ENCODE measurements around the gene PAXX.

Gene PAXX

DNA sequence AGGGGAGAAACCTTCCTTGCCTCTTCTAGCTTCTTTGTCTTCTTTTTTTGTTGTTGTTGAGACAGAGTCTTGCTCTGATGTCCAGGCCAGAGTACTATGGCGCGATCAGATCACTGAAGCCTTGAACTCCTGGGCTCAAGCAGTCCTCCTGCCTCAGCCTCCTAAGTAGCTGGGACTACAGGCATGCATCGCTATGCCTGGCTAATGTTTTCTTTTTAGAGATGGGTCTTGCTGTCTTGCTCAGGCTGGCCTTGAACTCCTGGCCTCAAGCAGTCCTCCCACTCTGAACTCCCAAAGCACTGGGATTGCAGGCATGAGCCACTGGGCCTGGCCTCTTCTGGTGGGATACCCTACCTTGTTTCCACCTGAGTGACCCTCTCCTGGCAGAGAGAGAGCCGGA, 3.4 kb upstream of the PAXX start:
- Histone ChIP-seq H3K9ac (ENCODE audit: low read length) (no peak overlapping the region), H3K27ac (ENCODE audit: low read depth, low read length) (no peak overlapping the region), H3K27me3 (ENCODE audit: control insufficient read depth, insufficient read depth, low read length) (peaks cover 19% of the 10 kb centered on the region; the same call in 1 of the 2 replicates)

DNA sequence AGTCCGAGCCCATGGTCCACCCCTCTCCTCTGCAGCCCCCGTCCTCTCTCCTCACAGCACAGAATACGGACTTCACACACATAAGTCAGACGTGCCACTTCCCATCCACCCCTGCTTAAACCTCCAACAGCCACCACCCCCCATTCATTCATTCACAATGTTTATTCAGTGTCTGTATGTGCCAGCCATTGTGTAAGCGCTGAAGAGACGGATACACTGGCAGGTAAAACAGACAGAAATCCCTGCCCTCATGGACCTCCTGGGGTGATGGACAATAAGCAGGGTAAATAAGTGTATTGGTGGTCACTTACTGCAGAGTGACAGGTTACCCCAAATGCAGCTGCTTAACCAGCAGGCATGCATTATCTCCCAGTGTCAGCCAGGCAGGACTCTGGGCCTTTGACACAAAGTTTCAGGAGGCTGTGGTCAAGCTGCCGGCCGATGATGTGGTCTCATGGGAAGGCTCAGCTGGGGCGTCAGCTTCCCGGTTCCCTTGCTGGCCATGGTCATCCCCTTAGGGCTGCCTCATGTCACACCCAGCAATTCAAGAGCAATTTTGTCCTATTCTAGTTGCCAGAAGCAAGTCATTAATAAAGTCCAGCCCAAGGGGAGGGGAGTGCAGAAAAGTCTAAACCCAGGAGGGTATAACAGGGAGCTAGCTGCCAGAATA, 1.8 kb upstream of the PAXX start:
- Histone ChIP-seq H3K4me1 (ENCODE audit: control insufficient read depth, insufficient read depth, low read length) (peaks cover 4% of the 10 kb centered on the region; the same call in 1 of the 2 replicates), H3K9ac (ENCODE audit: low read length) (no peak overlapping the region), H3K9me3 (ENCODE audit: control insufficient read depth, insufficient read depth, low read depth, low read length) (peaks cover 11% of the 10 kb centered on the region), H3K27me3 (ENCODE audit: control insufficient read depth, insufficient read depth, low read length) (peaks cover 18% of the 10 kb centered on the region), H3K27ac (ENCODE audit: low read depth, low read length) (no peak overlapping the region), H3K4me3 (ENCODE audit: low read depth, low read length) (no peak overlapping the region), H3K36me3 (ENCODE audit: control insufficient read depth, insufficient read depth, low read length) (no peaks in the 10 kb centered on the region)

More for the DNA sequence above, 3.4 kb upstream of the PAXX start:
- Histone ChIP-seq H3K4me3 (ENCODE audit: low read depth, low read length) (no peak overlapping the region), H3K9me3 (ENCODE audit: control insufficient read depth, insufficient read depth, low read depth, low read length) (peaks cover 11% of the 10 kb centered on the region), H3K4me1 (ENCODE audit: control insufficient read depth, insufficient read depth, low read length) (peaks cover 8% of the 10 kb centered on the region), H3K36me3 (ENCODE audit: control insufficient read depth, insufficient read depth, low read length) (no peaks in the 10 kb centered on the region)

DNA sequence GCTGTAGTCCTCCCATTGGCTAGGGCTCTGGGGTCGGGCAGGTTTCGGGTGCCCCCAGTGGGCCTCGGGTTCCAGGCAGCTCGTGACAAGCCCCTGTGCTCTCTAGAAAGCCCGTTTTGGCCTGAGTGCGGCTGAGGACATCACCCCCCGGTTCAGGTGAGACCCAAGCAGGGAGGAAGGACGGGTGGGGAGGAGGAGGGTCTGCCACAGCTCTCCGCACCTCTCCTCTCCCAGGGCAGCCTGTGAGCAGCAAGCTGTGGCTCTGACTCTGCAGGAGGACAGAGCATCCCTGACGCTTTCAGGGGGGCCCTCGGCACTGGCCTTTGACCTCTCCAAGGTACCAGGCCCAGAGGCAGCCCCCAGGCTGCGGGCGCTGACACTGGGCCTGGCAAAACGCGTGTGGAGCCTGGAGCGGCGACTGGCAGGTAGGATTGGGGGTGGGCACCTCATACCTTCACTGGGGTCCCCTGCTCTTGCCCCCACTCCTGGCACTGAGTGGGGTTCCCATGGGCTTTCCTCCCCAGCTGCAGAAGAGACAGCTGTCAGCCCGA, 672 bp downstream of the PAXX start:
- H3K27me3 ChIP-seq (ENCODE audit: control insufficient read depth, insufficient read depth, low read length): peaks cover 23% of the 10 kb centered on the region
- H3K4me1 ChIP-seq (ENCODE audit: control insufficient read depth, insufficient read depth, low read length): peaks cover 20% of the 10 kb centered on the region
- peaks cover 11% of the 10 kb centered on the region for H3K9me3 ChIP-seq (ENCODE audit: control insufficient read depth, insufficient read depth, low read depth, low read length)
- H3K36me3 ChIP-seq (ENCODE audit: control insufficient read depth, insufficient read depth, low read length): no peaks in the 10 kb centered on the region
- no peak overlapping the region for H3K27ac ChIP-seq (ENCODE audit: low read depth, low read length)
- H3K4me3 ChIP-seq (ENCODE audit: low read depth, low read length): peak overlapping the region; percentile 74
- peak overlapping the region; percentile 56 for H3K9ac ChIP-seq (ENCODE audit: low read length)

DNA sequence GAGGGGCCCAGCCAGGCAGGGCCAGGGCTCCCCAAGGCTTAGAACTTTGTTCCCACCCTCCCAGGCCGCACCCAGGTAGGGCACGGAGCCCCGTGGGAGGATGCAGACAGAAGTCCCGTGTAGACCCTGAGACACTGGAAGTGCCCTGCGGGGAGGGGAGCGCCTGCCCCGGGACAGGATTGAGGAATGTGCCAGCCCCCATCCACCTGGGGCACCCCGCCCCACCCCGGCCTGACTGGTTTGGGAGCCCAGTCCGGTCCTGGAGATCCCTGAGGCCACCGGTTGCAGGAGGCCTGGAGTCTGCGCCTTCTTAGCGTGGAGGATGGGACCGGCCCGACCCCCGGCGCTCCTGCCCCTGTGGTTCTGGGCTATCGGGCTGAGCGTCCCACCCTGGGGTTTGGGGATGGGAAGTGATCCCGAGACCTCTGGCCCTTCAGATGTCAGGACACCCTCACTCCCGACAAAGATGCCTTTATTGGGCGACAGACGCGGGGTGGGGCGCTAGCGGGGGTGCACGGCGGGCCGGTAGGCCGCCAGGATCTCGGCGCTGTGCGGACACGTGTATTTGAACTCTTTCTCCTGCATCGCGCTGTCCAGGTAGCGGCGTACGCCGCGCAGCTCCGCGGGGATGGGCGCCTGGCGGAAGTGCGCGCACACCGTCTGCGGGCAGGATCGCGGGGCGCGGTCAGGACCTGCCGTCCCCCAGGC, 2.1 kb downstream of the PAXX start:
- Histone ChIP-seq H3K4me1 (ENCODE audit: control insufficient read depth, insufficient read depth, low read length) (peaks cover 20% of the 10 kb centered on the region), H3K36me3 (ENCODE audit: control insufficient read depth, insufficient read depth, low read length) (no peaks in the 10 kb centered on the region), H3K9ac (ENCODE audit: low read length) (no peak overlapping the region), H3K27ac (ENCODE audit: low read depth, low read length) (no peak overlapping the region), H3K4me3 (ENCODE audit: low read depth, low read length) (peak overlapping the region; percentile 45), H3K27me3 (ENCODE audit: control insufficient read depth, insufficient read depth, low read length) (peaks cover 23% of the 10 kb centered on the region), H3K9me3 (ENCODE audit: control insufficient read depth, insufficient read depth, low read depth, low read length) (peaks cover 11% of the 10 kb centered on the region)

DNA sequence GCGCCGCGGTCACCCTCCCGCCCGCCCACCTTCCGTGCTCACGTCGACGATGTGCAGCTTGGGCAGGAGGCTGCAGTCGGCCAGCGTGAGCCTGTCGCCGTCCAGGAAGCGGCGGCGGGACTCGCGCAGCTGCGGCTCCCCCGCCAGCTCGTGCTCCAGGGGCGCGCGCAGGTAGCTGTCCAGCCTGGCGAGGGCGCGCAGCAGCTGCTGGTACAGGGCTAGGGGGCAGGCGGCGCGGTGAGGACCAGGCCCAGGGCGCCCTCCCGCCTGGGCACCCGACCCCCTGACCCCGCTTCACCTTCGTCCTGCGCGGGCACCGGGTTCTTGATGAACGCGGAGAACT, 2.6 kb downstream of the PAXX start:
- H3K36me3 ChIP-seq (ENCODE audit: control insufficient read depth, insufficient read depth, low read length): no peaks in the 10 kb centered on the region
- peak overlapping the region; percentile 45 for H3K4me3 ChIP-seq (ENCODE audit: low read depth, low read length)
- peaks cover 23% of the 10 kb centered on the region for H3K27me3 ChIP-seq (ENCODE audit: control insufficient read depth, insufficient read depth, low read length)
- no peak overlapping the region for H3K27ac ChIP-seq (ENCODE audit: low read depth, low read length)
- H3K4me1 ChIP-seq (ENCODE audit: control insufficient read depth, insufficient read depth, low read length): peaks cover 20% of the 10 kb centered on the region
- H3K9ac ChIP-seq (ENCODE audit: low read length): no peak overlapping the region
- H3K9me3 ChIP-seq (ENCODE audit: control insufficient read depth, insufficient read depth, low read depth, low read length): peaks cover 11% of the 10 kb centered on the region

DNA sequence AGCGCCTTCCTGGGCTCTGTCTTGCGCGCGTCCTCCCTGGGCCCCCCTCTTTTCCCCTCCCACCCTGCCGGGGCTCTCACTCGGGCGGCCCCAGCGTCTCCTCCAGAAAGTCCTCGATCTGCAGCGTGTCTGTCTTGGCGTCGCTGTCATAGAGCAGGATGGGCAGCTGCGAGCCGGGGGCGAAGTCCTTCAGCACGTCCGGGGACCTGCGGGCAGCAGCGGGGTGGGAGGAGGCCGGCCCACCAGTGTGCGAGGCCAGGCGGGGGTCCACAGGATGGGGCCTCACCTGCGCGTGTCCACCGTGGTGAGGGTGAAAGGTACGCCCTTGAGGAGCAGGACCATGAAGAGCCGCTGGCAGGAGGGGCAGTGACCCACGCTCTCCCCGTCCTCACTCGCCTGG, 3.1 kb downstream of the PAXX start:
- Histone ChIP-seq H3K9ac (ENCODE audit: low read length) (no peak overlapping the region), H3K27ac (ENCODE audit: low read depth, low read length) (no peak overlapping the region), H3K9me3 (ENCODE audit: control insufficient read depth, insufficient read depth, low read depth, low read length) (peaks cover 9% of the 10 kb centered on the region), H3K27me3 (ENCODE audit: control insufficient read depth, insufficient read depth, low read length) (peaks cover 23% of the 10 kb centered on the region), H3K4me1 (ENCODE audit: control insufficient read depth, insufficient read depth, low read length) (peaks cover 20% of the 10 kb centered on the region), H3K4me3 (ENCODE audit: low read depth, low read length) (peak overlapping the region; percentile 45; the same call in 1 of the 2 replicates), H3K36me3 (ENCODE audit: control insufficient read depth, insufficient read depth, low read length) (no peaks in the 10 kb centered on the region)

DNA sequence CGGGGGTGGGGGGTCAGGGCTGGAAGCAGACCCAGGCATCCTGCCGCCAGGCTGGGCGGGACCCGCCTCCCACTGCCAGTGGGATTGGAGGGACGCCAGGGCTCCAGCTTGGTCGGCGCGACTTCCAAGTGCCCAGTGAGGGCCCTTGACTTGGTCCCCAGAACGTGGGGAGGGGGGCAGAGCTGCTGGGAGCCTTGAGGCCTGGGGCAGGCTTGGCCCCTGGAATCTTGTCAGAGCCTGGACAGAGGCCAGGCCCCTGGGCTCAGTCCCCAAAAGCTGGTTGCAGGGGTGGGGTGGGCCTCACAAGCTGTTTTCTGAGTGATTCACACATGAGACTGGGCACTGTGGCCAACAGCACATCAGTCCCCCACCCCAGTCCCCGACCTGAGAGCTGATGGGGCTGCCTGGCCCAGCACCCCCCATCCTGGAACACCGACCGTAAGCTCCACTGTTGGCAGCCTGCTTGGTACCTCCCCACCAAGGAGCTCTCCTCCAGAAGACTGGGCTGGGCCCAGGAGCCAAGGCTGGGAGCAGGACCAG, 3.6 kb downstream of the PAXX start:
- peaks cover 20% of the 10 kb centered on the region for H3K4me1 ChIP-seq (ENCODE audit: control insufficient read depth, insufficient read depth, low read length)
- H3K4me3 ChIP-seq (ENCODE audit: low read depth, low read length): no peak overlapping the region; the same call in 1 of the 2 replicates

DNA sequence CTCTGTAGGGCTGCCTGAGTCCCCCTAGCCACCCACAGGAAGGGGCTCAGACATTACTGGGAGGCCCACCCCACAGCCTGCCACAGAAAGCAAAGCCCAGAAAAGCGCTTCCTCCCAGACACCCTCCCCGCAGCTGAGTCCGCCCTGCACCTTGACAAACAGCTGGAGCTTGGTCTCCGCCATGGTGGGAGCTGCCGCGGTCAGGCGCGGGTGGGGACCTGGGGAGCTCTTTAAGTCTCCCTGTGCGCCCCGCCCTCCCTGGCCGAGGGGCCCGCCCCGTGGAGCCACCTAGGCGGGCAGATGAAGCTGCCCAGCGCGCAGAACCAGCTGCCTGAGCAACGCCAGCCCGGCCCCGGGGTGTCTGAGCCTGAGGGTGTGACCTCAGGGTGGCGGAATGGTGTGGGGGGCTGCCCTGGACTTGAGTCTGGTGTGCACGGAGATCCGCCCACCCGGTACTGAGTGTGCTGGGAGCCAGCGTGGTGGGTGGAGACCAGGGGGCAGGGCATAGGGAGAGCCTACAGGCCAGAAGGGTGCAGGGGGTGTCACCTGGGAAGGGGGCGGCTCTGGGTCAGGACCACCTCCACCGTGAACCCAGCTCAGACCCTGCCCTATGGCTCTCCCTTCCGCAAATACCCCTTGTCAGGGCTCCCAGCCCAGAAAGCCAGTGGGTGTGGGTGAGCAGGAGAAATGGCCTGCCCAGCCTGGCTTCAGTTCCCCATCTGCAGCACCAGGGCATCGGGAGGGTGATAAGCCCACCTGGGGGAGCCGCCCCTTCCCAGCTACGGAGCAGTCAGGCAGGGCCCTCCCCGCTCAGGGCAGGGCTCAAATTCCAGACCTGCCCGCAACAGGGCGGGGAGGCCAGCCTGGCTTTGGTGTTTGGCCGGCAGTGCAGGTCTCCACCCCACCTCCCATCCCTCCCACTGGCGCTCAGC, 4.4 kb downstream of the PAXX start, which contains the start of gene CLIC3:
Gene CLIC3 (minus strand): TSS at position 208 of the 932 bp plus-strand sequence. CDS start 25 bp downstream, at position 183.
- H3K4me1 ChIP-seq (ENCODE audit: control insufficient read depth, insufficient read depth, low read length): peaks cover 20% of the 10 kb centered on the region

More for the DNA sequence above, 3.6 kb downstream of the PAXX start:
- Histone ChIP-seq H3K9me3 (ENCODE audit: control insufficient read depth, insufficient read depth, low read depth, low read length) (peaks cover 4% of the 10 kb centered on the region), H3K36me3 (ENCODE audit: control insufficient read depth, insufficient read depth, low read length) (no peaks in the 10 kb centered on the region), H3K27ac (ENCODE audit: low read depth, low read length) (no peak overlapping the region), H3K9ac (ENCODE audit: low read length) (no peak overlapping the region), H3K27me3 (ENCODE audit: control insufficient read depth, insufficient read depth, low read length) (peaks cover 23% of the 10 kb centered on the region)

DNA sequence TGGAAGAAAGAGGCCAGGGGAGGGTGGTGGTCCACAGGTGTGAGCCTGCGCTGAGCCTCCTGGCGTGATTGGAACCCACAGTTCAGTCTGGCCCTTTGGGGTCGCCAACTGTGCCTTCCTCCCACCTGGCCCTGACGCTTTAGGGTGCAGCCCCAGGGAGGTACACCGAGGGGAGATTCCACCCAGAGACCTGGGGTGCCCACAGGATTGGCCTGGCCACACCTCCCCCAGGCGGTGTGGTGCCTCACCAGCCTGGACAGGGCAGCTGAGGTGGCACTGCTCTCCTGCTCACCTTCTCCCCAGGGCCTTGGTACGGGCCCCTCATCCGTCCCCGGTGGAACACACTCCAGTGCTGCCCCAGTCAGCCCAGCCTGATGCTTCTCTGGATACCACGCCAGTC, 5.1 kb downstream of the PAXX start:
- Histone ChIP-seq H3K9me3 (ENCODE audit: control insufficient read depth, insufficient read depth, low read depth, low read length) (no peaks in the 10 kb centered on the region), H3K4me3 (ENCODE audit: low read depth, low read length) (0 out of 2 replicates have a peak overlapping the region, but pooled peaks have one; percentile 37), H3K36me3 (ENCODE audit: control insufficient read depth, insufficient read depth, low read length) (no peaks in the 10 kb centered on the region), H3K27me3 (ENCODE audit: control insufficient read depth, insufficient read depth, low read length) (peaks cover 23% of the 10 kb centered on the region), H3K9ac (ENCODE audit: low read length) (no peak overlapping the region), H3K27ac (ENCODE audit: low read depth, low read length) (no peak overlapping the region), H3K4me1 (ENCODE audit: control insufficient read depth, insufficient read depth, low read length) (peaks cover 20% of the 10 kb centered on the region)

More for the DNA sequence above, 4.4 kb downstream of the PAXX start, which contains the start of gene CLIC3:
- H3K9ac ChIP-seq (ENCODE audit: low read length): no peak within 1 kb of the TSS
- H3K27ac ChIP-seq (ENCODE audit: low read depth, low read length): no peak within 1 kb of the TSS
- no peaks in the 10 kb centered on the region for H3K36me3 ChIP-seq (ENCODE audit: control insufficient read depth, insufficient read depth, low read length)
- no peaks in the 10 kb centered on the region for H3K9me3 ChIP-seq (ENCODE audit: control insufficient read depth, insufficient read depth, low read depth, low read length)
- peaks cover 23% of the 10 kb centered on the region for H3K27me3 ChIP-seq (ENCODE audit: control insufficient read depth, insufficient read depth, low read length)
- H3K4me3 ChIP-seq (ENCODE audit: low read depth, low read length): peak within 1 kb of the TSS; percentile 37; the same call in 1 of the 2 replicates

DNA sequence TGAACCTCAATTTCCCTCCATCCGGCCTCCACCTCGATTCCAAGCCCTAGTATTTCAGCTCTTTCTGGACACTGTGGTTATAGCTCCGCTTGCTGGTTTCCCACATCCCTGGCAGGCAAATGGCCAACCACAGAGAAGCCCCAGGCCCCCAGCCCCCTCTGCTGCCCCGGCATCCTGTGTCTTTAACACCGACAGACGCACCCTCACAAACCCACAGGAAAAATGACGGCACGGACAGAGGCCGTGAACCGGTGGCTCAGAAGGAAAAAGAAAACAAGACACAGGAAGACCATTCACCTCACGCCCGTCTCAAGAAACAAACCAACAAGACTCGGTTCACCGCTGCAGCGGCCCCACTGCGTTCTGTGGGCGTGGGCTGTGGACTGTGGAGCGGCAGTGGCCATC, 5.6 kb downstream of the PAXX start:
- H3K36me3 ChIP-seq (ENCODE audit: control insufficient read depth, insufficient read depth, low read length): no peaks in the 10 kb centered on the region
- peaks cover 19% of the 10 kb centered on the region for H3K4me1 ChIP-seq (ENCODE audit: control insufficient read depth, insufficient read depth, low read length)
- H3K9me3 ChIP-seq (ENCODE audit: control insufficient read depth, insufficient read depth, low read depth, low read length): no peaks in the 10 kb centered on the region
- H3K27me3 ChIP-seq (ENCODE audit: control insufficient read depth, insufficient read depth, low read length): peaks cover 23% of the 10 kb centered on the region
- H3K9ac ChIP-seq (ENCODE audit: low read length): no peak overlapping the region
- no peak overlapping the region for H3K4me3 ChIP-seq (ENCODE audit: low read depth, low read length)
- H3K27ac ChIP-seq (ENCODE audit: low read depth, low read length): no peak overlapping the region

All from HUES6 (cell line).